Activated T-helper 1 cell treated with Interleukin-2 at 50 U/mL for 16 hours (primary cell): Measurements from ENCODE around the gene PRM3.

ENCODE experiments used
- DNase-seq: peaks from one replicate; pipeline ENCODE4 v3.0.0-alpha.2; 2020; ENCODE audit warnings: low read depth

The PRM3 gene, protein sequence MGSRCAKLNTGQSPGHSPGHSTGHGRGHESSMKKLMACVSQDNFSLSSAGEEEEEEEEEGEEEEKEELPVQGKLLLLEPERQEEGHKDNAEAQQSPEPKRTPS

DNA sequence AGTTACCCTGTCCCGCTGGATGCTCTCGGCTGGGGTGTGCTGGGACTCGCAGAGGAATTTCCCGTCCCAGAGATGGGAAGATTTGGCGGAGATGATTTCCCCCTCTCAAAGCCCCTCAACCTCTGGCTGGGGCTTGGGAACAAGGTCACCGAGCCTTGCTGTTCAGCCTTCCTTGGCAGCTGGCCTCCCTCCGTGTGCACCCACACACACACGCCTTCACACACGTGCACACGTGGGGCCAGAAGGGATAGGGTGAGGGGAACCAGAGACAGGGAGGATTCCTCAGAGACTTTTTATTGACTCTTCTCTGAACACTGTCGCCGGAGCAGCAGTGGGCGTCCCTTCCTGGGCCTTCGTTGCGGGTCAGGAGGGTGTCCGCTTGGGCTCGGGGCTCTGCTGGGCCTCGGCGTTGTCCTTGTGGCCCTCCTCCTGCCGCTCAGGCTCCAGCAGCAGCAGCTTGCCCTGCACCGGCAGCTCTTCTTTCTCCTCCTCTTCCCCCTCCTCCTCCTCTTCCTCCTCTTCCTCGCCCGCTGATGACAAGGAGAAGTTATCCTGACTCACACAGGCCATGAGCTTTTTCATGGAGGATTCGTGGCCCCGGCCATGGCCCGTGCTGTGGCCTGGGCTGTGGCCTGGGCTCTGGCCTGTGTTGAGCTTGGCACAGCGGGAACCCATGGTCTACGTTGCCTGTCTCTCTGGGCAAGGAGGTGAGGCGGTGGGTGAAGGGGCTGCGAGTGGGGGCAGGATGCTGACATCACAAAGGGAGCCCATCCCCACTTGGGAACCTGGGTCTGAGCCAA lies at the start of gene PRM3:
Gene PRM3, minus strand, starts transcription at position 709 of the 800 bp plus-strand sequence. Its CDS starts 34 bp downstream, at position 675.
- DNase-seq: no peak

DNA sequence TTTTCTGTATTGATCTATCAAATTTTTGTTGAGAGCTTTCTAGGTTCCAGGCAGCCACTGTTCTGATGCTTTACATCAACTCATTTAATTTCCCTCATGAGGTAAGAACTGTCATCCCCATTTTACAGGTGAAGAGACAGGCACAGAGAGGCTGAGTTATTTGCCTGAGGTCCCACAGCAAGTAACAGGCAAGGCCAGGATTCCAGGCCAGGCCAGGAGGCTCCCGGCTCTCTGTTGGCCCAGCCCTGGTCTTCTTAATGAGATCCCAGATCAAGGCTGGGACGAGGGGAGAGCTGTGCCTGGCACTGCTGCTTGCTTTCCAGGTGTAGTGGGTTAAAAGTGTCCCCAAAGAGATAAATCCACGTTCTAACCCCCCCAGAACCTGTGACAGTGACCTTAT lies 49.4 kb upstream of the PRM3 start:
- DNase-seq: no peak

DNA sequence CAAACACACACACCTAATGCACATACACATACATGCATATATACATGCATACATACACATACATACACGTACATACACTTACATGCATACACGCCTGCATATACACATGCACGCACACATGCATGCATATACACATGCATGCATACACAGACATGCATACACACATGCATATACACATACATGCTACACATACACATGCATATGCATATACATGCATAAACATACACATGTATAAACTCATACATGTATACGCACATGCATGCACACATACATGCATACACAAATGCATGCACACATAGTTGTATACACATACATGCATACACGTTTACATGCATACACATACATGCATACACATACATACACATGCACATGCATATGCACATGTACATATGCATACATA lies 48.2 kb upstream of the PRM3 start:
- no peak for DNase-seq

DNA sequence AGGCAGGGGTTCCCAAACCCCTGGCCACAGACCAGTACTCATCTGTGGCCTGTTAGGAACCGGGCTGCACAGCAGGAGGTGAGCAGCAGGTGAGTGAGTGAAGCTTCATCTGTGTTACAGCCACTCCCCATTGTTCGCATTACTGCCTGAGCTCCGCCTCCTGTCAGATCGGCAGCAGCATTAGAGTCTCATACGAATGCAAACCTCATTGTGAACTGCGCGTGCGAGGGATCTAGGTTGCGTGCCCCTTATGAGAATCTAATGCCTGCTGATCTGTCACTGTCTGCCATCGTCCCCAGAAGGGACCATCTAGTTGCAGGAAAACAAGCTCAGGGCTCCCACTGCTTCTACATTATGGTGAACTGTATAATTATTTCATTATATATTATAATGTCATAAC lies 46.7 kb upstream of the PRM3 start:
- DNase-seq: no peak

DNA sequence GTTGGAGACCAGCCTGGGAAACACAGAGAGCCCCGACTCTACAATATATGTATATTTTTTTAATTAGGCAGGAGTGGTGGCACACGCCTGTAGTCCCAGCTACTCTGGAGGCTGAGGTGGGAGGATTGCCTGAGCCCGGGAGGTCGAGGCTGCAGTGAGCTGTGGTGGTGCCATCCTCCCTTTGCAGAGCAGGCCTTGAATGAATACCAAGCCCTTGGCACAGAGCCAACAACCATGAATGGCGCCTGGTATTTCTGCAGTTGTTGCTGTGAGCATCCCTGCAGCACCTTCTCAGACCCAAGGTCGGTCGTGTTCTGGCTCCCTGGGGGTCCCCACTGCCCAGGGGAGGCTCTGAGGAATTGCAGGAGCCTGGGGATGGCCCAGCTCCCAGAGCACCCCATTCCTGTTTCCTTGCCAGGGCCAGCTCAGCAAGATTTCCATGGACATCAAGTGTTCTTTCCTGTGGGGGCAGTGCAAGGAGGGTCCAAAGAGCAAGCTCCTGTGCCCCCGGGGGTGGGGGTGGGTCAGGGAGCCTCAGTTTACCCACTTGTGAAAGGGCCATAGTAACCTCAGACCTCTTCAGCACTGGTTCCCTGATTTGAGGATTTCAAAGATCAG lies 46.2 kb upstream of the PRM3 start:
- no peak for DNase-seq

DNA sequence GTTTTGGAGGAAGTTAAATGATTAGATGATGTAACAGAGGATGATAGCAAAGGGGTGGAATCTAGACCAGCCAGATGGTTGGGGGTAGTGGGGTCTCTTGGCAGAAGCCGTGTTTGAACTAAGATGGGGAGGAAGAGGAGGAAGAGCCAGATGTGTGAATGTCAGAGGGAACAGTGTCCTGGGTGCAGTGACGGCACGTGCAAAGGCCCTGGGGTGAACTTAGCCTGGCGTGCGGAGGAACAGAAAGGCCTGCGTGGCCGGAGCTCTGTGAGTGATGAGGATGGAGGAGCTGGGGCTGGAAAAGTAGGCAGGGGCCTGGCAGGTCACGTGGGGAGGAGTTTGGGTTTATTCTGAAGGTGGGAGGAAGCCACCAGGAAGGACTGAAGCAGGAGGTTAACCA lies 45.4 kb upstream of the PRM3 start:
- no peak for DNase-seq

DNA sequence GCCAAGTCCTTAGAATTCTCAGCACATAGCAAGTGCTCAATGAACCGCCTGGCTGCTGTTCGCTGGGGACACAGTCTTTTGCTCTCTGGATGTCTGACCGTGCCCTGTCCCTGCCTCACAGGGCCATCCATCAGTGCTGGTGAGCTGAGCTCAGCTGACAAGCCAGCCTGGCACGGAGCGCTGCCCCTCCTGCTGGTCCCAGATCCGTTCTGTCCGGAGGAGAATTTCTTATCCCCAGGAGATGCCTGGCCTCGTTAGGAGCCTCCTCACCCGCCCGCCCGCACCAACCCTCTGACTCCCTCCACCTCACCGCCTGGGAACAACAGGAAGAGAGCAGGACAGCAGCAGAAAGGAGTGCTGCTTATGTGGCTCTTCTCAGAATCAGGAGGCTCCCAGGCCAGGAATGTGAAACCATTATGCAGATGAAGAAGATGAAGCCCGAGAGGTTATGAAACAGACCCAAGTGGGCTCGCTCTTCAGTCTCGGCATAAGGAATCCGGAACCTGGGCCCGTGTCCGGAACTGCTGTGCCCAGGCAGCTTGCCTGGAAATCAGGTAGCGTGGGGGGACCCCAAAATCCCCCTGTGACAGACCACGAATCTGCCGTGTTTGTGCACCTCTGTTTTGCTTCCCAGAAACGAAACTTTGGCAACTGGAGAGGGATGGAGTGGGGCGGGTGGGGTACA lies 43.0 kb upstream of the PRM3 start:
- DNase-seq: no peak

DNA sequence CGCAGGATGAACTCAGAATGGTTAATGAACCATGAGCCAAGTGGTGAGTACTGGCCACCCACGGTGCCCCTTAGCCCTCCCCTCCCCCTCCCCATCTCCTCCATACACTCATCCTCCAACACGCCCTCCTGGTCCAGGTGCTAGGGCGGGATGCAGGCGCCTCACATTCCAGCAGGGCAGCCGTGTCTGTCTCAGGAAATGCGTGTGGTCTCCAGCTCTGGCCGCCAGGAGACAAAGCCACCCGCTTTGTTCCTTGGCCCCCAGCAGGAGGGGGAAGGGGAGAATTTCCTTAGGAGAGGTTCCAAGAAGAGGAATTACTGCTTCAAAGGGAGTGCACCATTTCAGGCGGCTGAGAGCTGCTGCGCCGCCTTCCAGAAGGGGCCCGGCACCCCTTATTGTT lies 42.1 kb upstream of the PRM3 start:
- DNase-seq: no peak

DNA sequence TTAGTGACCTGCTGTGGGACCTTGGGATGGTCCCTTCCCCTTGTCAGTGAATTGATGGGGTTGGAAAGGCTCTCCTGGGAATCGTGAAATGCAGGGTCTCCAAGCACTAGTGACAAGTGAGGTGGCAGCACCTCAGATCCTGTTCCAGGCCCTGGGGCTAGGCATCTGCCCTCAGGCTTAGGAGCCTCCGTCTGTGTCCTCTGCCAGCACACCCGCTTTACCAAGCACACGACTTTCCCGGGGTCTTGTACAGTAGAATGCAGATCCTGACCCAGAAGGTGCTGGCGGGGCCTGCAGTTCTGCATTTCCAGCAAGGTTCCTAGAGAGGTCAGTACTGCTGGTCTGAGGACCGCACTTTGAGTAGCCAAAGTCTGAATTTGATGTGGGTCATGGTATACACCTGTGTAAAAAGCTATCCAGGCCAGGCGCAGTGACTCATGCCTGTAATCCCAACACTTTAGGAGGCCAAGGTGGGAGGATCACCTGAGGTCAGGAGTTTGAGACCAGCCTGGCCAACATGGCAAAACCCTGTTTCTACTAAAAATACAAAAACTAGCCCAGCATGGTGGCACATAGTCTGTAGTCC lies 41.0 kb upstream of the PRM3 start:
- DNase-seq: no peak

DNA sequence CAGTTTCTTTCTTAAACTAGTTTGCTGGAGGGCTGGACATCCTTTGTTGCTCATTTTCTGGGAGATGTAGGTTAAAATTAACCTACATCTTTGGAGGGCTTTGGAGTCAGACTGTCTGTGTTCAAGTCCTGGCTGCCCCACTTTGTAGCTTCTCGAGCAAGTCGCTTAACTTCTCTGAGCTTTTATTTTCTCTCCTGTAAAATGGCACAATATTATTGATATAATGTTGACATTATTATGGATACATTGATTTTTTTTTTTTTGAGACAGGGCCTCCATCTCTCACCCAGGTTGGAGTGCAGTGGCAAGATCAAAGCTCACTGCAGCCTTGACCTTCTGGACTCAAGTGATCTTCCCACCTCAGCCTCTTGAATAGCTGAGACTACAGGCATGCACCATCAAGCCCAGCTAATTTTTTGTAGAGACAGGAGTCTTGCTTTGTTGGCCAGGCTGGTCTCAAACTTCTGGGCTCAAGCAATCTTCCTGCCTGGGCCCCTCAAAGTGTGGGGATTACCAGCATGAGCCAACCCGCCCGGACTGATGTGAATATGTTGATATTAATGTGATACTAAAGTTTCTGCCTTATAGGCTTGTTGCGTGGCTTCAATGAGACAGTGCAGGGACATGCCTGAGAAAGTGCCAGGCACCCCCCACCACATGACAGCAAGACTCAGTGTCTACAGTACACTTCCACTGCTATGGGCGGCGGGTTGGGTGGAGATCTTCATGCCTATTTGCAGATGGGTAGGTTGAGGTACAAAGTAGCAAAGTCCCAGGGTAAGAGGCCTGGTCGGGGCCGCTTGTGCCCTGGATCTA lies 40.3 kb upstream of the PRM3 start:
- no peak for DNase-seq

DNA sequence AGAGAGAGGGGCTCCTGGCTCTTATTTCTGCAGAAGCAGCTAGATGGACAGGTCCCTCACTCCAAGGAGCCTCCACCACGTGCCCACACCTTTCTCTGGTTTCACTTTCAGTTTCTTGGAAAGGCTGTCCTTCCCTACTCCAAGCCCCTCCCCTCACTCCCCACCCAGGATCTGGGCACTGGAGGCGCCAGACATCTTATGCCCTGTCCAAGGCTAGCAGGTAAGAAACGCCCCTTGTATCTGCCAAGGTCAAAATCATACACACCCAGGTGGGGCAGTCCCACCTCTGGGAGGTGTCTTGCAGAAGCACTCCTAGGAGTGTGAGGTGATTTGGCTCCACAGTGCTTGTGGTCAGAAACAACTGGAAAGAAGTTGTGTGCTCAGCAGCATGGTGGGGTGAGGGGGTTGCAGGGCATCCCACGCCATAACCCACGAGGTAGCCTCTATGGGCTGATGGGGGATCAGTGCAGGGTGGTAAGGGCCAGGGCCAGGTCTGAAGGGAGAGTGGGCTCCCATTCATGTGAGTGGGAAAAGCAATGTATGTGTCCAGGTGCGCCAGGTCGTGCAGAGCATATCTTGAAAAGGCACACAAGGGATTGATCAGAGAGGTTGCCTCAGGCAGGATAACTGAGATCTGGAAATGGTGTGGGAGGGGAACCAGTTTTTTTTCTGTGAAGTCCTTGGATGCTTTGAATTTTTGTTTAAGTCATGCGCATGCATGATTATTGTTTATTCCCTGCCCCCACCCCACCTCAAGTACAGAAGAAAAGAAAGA lies 39.5 kb upstream of the PRM3 start:
- no peak for DNase-seq

DNA sequence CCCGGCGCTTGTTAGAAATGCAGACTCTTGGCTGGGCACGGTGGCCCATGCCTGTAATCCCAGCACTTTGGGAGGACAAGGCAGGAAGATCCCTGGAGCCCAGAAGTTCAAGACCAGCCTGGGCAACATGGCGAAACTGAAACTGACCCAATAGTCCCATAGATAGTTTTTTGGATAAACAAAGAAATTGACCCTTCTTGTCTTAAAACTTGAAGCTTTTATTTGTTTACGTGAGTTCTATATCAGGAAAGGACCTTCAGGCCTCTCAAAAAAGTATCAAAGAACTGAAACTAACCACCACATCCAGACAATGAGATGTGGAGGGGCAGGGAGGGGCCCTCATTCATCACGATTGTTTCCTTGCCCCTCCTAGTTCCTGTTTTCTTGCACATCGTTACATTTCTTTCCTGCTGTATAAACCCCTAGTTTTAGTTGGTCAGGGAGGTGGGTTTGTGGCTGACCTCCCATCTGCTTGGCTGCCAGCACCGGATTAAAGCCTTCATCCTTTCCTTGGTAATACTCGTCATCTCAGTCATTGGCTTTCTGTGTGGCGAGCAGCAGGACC lies 37.6 kb upstream of the PRM3 start:
- no peak for DNase-seq

DNA sequence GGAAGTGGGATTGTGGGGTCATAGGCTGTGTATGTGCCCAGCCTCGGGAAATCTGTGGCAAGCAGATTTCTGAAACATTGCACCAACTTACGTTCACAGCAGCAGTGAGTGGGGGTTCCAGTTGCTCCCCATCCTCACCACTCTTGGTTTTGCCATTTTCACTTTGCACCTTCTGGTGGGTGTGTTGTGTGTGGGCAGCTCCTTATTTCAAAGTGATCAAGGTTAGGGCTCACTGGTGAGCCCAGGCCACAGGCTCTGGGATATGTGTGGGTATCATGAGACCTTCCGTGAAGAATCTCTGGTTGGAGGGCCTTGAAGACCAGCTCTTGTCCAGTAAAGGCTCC lies 37.2 kb upstream of the PRM3 start:
- DNase-seq: no peak

DNA sequence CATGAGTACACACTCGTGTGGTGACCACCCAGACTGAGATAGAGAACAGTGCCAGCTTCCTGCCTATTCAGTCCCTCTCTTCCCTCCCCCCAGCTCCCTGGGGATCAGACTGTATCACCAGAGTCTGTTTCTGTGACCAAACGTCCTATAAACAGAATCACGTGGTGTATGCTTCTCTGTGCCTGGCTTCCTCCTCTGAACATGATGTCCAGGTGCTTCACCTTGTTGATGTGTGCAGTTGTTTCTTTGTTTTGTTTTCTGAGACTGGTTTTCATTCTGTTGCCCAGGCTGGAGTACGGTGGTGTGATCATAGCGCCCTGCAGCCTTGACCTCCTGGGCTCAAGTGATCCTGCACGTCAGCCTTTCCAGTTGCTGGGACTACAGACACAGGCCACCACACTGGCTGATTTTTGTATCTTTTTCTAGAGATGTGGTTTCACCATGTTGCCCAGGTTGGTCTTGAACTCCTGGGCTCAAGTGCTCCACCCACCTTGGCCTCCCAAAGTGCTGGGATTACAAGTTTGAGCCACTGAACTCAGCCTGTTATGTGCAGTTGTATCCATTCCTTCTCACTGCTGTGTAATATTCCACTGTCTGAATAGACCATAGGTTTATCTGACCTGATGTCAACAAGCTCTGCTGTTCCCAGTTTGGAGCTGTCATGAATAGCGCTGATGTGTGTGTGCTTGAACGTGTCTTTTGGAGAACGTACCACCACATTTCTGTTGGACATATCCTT lies 36.6 kb upstream of the PRM3 start:
- DNase-seq: no peak

DNA sequence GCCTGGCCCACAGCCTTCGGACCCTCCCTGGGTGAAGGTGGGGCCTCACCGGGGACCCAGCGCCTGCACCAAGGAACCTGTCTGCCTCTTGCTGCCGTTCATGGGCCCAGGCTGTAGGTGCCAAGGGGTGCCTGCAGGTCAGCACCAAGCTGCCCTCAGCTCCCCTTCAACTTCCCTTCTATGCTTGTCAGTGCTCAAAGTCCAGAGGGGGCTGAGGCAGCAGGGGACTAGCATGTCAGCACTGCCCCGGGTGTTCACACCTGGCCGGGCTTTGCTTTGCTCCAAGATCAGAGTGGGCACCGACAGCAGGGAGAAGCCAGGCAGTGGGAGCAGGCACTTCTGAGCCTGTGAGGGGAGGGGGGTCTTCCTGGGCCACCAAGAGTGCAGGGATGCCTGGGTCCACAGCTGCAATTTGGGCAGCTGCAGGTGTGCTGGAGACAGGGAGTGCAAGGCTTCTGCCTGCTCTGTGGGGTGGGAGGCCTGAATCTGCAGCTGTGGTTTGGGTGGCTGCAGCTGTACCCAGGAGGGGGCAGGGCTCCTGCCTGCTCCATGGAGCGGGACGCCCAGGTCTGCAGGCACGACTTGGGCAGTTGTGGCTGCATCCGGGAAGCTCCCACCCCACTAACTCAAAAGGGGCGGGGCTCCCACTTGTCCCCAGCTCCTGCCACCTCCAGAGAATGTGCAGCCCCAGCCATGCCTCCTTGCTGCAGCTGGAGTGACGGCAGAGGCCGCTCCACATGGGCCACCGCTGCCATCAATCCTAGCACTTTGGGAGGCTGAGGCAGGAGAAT lies 35.3 kb upstream of the PRM3 start:
- no peak for DNase-seq

DNA sequence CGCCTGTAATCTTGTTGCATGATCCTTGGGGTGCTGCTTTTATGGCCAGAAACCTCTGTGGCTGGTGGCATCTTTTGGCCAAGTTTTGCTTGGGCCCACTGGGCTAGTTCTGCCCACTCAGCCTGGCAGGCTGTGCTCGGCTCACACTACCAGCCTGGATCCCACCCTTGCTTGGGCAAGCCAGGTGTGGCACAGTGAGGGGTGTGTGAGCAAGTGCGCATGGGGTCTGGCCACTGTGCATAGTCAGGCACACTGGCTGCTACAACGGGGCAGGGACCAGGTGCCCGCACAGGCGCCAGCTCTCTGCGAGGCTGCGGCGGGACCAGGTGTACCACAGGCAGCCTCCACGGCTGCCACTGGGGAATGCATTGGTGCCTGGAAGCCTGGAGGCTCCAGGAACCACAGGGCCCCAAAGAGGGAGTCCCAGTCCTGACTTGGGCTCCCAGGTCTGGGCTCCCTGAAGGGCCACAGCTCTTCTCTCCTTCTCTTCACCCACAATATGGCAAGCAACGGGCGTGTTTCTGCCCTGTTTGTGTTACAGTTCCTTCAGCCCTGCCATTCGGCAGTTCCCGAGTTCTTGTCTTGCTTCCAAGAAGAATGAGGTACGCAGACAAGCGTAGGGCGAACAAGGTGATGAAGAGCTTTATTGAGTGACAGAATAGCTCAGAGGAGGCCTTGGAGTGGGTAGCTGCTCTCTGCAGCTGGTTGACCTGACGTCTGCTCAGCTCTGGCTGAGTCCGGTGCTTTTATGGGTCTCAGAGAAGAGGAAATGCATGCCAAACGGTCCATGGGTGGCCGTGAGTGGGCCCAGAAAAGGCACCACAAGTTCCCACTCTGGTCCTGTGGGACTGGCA lies 34.4 kb upstream of the PRM3 start:
- DNase-seq: no peak

DNA sequence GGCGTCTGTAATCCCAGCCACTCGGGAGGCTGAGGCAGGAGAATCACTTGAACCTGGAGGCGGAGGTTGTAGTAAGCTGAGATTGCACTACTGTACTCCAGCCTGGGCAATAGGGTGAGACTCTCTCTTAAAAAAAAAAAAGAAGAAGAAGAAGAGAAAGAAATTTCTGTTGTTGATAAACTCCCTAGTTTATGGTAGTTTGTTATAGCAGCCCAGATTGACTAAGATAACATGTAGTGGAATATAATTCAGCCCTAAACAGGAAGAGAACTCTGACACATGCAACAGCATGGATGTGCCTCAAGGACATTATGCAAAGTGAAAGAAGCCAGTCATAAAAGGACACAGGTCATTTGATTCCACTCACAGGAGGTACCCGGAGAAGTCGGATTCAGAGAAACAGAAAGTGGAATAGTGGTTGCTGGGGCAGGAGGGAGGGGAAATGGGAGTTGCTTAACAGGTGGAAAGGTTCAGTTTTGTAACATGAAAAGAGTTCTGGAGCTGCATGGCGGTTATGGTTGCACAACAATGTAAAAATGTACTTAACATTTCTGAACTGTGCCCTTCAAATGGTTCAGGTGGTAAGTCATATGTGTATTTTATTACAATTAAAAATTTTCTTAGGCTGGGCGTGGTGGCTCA lies 33.7 kb upstream of the PRM3 start:
- DNase-seq: no peak

DNA sequence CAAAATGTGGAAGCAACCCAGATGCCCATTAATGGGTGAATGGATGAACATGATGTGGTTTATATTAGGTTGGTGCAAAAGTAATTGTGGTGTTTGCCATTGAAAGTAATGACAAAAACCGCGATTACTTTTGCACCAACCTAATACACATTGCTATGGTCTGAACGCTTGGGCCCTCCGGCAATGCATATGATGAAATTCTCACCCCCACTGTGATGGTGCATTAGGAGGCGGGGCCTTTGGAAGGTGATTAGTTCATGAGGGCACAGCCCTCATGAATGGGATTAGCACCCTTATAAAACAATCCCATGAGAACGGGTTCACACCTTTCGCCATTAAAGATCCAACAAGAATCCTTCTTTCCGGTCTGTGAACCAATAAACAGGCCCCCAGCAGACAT lies 33.0 kb upstream of the PRM3 start:
- no peak for DNase-seq
